Thoracic aorta (tissue), 2 donors: ENCODE results near the gene GOLGA8J. TPM values are rescaled to one million over a fixed set of nuclear protein-coding genes. Genes with fewer than 3 reads are reported as not detected.
"Not testable (repeated sequence)": the region's sequence is repeated elsewhere in the genome, so short reads cannot be mapped to it uniquely, and the experiment has no call there.

Experiments
- ATAC-seq: fragments of 150-250 bp; one replicate; pipeline ENCODE4 v1.8.0; 2017; ENCODE audit warnings: low read depth; ENCODE audit not compliant: insufficient number of reproducible peaks, low FRiP score
- DNase-seq: peaks from one replicate; pipeline ENCODE4 v3.0.0-alpha.2; 2020; ENCODE audit warnings: low spot score
- H3K27ac ChIP-seq, 2 donors: fragments of 200-600 bp; sonication (generic); 1 replicate in 1 of 2; 2 replicates in 1 of 2; pipeline ENCODE4 v1.5.1; 2016; ENCODE audit warnings: mild to moderate bottlenecking in 2 of 2, moderate library complexity in 2 of 2
- H3K27me3 ChIP-seq: fragments of 200-600 bp; sonication (generic); replicated peaks from 2 replicates; pipeline ENCODE4 v1.6.0; 2016; ENCODE audit warnings: mild to moderate bottlenecking; ENCODE audit not compliant: insufficient read depth
- H3K36me3 ChIP-seq: fragments of 200-600 bp; sonication (generic); one replicate; pipeline ENCODE4 v1.5.1; 2016
- H3K4me1 ChIP-seq, 2 donors: fragments of 200-600 bp; sonication (generic); 1 replicate in 1 of 2; 2 replicates in 1 of 2; pipeline versions ENCODE4 v1.5.1 to v1.6.0; 2016; ENCODE audit warnings: low read depth in 2 of 2, mild to moderate bottlenecking in 1 of 2; ENCODE audit not compliant: control insufficient read depth in 1 of 2
- H3K4me3 ChIP-seq: fragments of 200-600 bp; sonication (generic); 2 replicates; pipeline ENCODE4 v1.5.1; 2016; ENCODE audit warnings: mild to moderate bottlenecking
- H3K9me3 ChIP-seq: fragments of 200-600 bp; sonication (generic); 2 replicates; pipeline ENCODE4 v1.5.1; 2016
- total RNA-seq, 2 donors: library from RNA; depleted of rRNA; stranded (reverse); fragments of >200 nt; gene quantifications; one replicate each; pipeline versions ENCODE4 v1.1.0 to v1.2.3, GENCODE V29; 2016
- TF ChIP-seq, protein P1 (sequence below): fragments of 200-600 bp; sonication (generic); IDR thresholded peaks from one replicate; pipeline ENCODE4 v1.5.1; 2019; ENCODE audit warnings: antibody characterized with exemption

GOLGA8J gene
- total RNA-seq, 2 donors from 2014 or later, result 0.81 to 1.2 TPM

DNA sequence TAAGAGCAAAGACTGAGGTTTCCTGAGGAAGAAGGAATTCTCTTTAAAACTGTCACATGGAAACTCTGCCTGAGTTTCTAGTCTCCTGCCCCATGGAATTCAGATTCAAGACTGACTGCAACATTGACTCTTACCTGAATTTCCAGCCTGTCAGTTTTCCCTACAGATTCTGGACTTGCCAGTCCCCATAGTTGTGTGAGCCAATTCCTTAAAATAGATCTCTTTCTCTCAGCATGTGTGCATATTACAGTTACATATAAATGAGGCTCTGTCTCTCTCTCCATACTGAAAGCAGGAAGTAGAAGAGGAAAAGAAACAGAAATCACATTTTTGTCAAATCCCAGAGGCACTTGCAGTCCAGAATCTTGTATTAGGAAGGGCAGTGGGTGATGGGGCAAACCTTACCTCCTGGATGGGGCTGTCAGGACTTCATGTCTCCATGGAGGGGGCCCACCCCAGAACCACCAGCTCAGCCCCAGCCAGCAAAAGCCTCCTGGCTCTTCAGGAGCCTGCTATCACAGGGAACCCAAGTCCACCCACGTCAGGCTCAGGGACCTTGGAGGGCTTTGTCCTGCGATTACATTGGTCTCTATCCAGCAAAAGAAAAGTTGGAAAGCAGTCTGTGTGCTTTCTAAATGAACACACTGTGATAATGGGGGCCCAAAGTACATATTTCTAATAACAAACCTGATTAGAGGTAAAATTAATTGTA is 18.8 kb upstream of the GOLGA8J start:
- no peak for DNase-seq
- Histone ChIP-seq H3K36me3 (no peaks in the 10 kb centered on the region), H3K4me3 (no peak overlapping the region), H3K27ac (peak overlapping the region; percentile 58), H3K4me1 (peaks cover 17 to 26% of the 10 kb centered on the region in 2 donors), H3K27me3 (no peaks in the 10 kb centered on the region), H3K9me3 (no peaks in the 10 kb centered on the region)
- ATAC-seq, result no peak
- TF ChIP-seq, protein P1, sequence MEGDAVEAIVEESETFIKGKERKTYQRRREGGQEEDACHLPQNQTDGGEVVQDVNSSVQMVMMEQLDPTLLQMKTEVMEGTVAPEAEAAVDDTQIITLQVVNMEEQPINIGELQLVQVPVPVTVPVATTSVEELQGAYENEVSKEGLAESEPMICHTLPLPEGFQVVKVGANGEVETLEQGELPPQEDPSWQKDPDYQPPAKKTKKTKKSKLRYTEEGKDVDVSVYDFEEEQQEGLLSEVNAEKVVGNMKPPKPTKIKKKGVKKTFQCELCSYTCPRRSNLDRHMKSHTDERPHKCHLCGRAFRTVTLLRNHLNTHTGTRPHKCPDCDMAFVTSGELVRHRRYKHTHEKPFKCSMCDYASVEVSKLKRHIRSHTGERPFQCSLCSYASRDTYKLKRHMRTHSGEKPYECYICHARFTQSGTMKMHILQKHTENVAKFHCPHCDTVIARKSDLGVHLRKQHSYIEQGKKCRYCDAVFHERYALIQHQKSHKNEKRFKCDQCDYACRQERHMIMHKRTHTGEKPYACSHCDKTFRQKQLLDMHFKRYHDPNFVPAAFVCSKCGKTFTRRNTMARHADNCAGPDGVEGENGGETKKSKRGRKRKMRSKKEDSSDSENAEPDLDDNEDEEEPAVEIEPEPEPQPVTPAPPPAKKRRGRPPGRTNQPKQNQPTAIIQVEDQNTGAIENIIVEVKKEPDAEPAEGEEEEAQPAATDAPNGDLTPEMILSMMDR, result no peak

DNA sequence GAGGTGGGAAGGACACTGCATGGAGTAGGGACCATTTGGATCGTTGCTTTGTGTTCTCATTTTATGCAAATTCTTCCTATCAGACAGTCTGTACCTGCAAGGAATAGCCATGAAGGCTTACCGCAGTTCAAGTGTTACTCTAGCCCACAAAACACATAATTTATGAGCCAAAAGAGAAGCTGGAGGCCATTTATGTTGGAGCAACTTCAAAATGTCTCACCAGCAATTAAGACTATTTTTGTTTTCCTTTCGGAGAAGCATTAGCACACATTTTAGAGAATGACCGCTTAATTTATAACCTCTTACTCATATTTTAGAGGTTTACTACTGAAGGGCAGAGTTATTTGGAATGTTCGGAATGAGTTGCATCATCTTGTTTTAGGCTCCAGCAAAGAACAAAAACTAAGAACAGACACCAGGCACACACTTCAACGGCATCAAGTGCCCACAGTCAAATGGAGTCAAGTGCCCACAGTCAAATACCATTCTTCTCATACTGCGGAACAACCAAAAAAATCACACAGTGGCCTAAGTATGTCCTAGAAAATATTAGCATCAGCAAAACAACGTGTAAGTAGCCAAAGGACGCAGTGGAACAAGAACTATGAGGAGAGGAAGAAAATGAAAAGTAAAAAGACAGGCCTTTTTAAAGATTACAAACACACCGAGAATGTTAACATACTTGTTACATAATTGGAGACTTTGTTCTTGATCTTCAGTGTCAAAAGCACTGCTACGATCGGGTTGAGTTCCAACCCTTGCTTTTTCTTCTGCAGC is 17.5 kb upstream of the GOLGA8J start:
- DNase-seq, result no peak
- no peak for ATAC-seq
- Histone ChIP-seq H3K27ac (peak overlapping the region; percentile 35 to 58), H3K9me3 (no peaks in the 10 kb centered on the region), H3K27me3 (no peaks in the 10 kb centered on the region), H3K36me3 (no peaks in the 10 kb centered on the region), H3K4me1 (peaks cover 17 to 26% of the 10 kb centered on the region in 2 donors), H3K4me3 (peak overlapping the region; percentile 20)
- TF ChIP-seq, protein P1, result no peak

DNA sequence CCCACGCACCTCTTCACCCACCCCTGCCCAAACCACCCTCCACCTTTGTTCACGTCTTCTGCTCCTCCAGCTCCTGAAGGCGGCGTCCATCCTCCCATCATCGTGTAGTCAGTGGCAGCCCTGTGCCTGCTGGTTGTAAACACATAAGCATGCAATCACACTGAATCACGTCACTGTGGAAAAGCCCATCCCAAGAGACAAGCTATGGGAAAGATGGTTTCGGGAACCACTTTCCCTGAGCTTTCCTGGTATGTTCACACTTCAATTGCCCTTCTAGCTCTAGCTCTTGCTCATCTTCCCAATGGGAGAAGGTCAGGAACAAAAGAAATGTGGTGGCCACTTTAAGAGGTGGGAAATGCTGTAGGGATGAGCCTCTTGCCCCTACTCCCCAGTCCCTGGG is 14.4 kb upstream of the GOLGA8J start:
- Histone ChIP-seq H3K4me1 (peaks cover 17 to 25% of the 10 kb centered on the region in 2 donors), H3K27ac (no peak overlapping the region), H3K9me3 (no peaks in the 10 kb centered on the region), H3K27me3 (no peaks in the 10 kb centered on the region), H3K4me3 (no peak overlapping the region), H3K36me3 (no peaks in the 10 kb centered on the region)
- TF ChIP-seq, protein P1, result no peak
- DNase-seq (no peak), ATAC-seq (no peak)

DNA sequence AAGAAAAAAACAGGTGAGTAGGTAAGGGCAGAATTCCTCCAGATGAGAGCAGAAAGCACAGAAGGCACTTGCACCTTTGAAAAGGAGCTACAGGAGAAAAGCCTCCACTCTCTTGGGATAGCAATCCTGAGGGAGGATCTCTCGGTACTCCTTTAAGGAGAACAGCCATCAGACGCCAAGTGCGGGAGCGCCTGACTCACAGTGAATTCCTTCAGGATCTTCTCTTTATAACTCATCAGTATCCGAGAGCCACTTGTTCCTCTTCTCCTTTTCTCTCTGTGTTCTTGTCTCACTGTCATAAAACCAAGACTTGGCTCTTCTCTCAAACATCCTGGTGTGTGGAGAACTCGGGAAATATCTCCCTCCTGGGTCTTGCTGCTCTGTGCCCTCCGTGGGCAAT is 10.1 kb upstream of the GOLGA8J start:
- Histone ChIP-seq H3K4me1 (no peaks in the 10 kb centered on the region), H3K36me3 (no peaks in the 10 kb centered on the region), H3K27ac (no peak overlapping the region), H3K9me3 (no peaks in the 10 kb centered on the region), H3K27me3 (no peaks in the 10 kb centered on the region), H3K4me3 (no peak overlapping the region)
- ATAC-seq, result no peak
- DNase-seq, result no peak
- TF ChIP-seq, protein P1, result no peak

DNA sequence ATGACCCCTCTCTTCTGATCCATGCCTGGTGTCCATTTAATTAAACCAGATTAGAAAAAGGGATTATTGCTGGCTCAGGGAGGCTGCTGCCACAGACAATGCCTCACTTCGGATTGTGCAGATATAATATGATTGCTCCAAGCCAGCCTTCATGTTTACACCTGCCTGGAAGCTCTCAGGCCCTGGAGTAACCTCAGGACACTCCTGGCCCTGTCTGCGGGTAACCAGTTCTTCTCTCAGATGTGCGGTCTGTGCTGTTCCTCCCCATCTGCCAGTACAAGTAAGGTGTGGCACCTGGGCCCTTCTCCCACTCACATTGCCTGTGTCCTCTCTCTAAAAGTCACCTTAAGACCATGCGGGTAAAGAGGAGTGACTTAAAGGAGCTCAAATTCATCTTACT is 8.8 kb upstream of the GOLGA8J start:
- no peak for ATAC-seq
- H3K4me1 ChIP-seq, result no peaks in the 10 kb centered on the region
- DNase-seq, result no peak
- no peaks in the 10 kb centered on the region for H3K36me3 ChIP-seq
- H3K9me3 ChIP-seq, result no peaks in the 10 kb centered on the region
- H3K27ac ChIP-seq, result no peak overlapping the region
- no peaks in the 10 kb centered on the region for H3K27me3 ChIP-seq
- TF ChIP-seq, protein P1, result no peak
- H3K4me3 ChIP-seq, result no peak overlapping the region

DNA sequence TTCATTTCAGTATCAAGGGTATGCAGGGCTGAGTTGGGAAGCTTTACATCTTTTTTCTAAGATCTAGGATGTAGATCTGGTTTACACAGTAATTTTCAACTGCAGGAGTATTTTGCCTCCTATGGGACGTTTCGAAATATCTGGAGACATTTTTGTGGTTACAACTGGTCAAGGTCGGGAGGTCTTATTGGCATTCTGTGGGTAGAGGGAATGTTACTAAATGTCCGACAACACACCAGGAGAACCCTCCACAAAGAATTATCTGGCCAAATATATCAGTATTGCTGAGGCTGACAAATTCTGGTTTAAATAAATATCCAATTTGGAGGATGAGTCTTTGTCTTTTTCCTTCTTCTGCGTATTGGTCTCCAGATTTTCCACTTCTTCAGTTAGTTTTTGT is 1.9 kb upstream of the GOLGA8J start:
- H3K9me3 ChIP-seq, H3K27me3 ChIP-seq, H3K27ac ChIP-seq, H3K36me3 ChIP-seq, DNase-seq, H3K4me1 ChIP-seq, ATAC-seq, H3K4me3 ChIP-seq: not testable (repeated sequence)

DNA sequence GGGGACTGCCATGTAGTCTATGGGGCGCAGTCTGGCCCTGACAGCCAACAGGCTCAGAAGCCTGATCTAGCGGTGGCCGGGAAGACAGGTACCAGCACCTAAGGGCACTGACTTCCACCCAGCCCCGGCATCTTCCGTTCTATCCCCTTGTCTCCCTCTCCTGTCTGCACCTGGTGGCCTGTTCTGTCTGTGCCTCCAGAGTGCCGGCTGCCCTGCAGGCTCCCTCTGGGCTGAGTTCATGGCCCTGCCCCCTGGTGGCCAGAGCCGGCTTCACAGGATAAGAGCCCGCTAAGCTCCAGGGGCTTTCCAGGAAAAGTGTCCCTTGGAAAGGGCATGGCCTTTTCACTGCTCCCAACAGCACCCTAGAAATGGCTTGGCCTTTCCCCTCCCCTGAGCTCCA is 15.1 kb downstream of the GOLGA8J start:
- H3K4me1 ChIP-seq, H3K4me3 ChIP-seq, ATAC-seq, H3K36me3 ChIP-seq, H3K27me3 ChIP-seq, DNase-seq, H3K9me3 ChIP-seq, H3K27ac ChIP-seq: not testable (repeated sequence)

DNA sequence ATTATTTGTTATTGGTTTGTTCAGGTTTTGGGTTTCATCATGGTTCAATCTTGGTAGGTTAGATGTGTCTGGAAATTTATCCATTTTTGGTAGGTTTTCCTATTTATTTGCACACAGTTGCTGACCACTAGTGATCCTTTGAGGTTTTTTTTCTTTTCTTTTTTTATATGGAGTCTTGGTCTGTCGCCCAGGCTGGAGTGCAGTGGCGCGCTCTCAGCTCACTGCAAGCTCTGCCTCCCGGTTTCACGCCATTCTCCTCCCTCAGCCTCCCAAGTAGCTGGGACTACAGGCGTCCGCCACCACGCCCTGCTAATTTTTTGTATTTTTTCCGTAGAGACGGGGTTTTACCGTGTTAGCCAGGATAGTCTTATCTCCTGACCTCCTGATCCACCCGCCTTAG is 20.1 kb downstream of the GOLGA8J start:
- H3K27ac ChIP-seq, H3K36me3 ChIP-seq, ATAC-seq, DNase-seq, H3K27me3 ChIP-seq, H3K9me3 ChIP-seq, H3K4me3 ChIP-seq, H3K4me1 ChIP-seq: not testable (repeated sequence)
